Body of pancreas (tissue), 4 donors: ENCODE results near the gene TEX2.

Experiments used
- POLR2A ChIP-seq, 3 donors: fragments of 450-650 bp; IDR thresholded peaks; one replicate each; pipeline ENCODE4 v1.6.1; 2016; ENCODE audit warnings: antibody characterized with exemption in 3 of 3, mild to moderate bottlenecking in 2 of 3
- TF ChIP-seq, protein P1 (sequence below), 7 experiments: fragments of 450-650 bp in 4 of 7; fragments of 200-600 bp in 3 of 7; sonication (generic) in 3 of 7; IDR thresholded peaks; one replicate each; pipeline ENCODE4 v1.5.1; 2016 to 2019; ENCODE audit warnings: antibody characterized with exemption in 7 of 7

DNA sequence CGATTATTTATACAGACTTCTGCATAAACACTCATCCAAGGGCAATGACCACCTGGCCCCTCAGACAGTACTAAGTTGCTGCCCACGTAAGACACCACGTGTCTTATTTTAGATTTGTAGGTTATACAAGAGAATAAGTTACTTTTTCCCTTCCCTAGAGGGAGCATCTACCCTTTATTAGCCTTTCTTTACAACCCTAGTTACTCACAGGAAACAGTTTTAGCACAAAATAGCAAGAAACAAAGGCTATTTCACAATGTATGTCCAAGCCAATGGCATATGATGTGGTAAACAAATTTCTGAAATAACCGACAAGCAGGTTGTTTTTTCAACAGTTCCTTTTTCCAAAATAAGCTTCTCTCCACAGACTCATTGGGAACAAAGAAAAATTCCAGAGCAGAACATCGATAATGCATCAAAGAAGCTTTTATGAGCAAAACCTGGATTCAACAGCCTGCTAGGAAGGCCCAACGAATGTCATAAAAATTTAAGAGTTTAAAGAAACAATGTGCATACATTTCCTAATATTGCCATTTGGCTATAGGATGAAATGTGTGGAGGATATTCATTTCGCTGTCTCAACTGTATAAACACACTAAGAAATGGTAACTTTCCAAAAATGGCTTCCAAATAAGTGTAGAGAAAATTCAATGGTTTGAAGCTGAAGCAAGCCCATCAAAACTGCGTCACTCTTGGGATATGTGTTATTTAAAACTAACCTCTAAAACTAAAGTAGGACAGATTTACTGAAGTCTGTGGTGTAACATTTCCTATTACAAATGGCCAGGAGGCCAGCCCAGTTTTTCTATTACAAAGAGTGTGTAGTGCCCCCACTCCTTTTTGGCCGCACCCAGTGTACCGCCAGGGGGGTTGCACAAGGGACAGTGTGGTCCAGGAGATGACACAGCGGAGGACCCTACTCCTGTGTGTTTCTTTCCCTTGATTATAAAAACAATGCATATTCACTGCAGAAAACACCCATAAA, 82.7 kb downstream of the TEX2 start:
- TF ChIP-seq, protein P1, sequence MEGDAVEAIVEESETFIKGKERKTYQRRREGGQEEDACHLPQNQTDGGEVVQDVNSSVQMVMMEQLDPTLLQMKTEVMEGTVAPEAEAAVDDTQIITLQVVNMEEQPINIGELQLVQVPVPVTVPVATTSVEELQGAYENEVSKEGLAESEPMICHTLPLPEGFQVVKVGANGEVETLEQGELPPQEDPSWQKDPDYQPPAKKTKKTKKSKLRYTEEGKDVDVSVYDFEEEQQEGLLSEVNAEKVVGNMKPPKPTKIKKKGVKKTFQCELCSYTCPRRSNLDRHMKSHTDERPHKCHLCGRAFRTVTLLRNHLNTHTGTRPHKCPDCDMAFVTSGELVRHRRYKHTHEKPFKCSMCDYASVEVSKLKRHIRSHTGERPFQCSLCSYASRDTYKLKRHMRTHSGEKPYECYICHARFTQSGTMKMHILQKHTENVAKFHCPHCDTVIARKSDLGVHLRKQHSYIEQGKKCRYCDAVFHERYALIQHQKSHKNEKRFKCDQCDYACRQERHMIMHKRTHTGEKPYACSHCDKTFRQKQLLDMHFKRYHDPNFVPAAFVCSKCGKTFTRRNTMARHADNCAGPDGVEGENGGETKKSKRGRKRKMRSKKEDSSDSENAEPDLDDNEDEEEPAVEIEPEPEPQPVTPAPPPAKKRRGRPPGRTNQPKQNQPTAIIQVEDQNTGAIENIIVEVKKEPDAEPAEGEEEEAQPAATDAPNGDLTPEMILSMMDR (IDR thresholded peaks at IDR 0.05): no peak
- TF ChIP-seq POLR2A (IDR thresholded peaks at IDR 0.05): no peak
